Thyroid gland (tissue), 4 donors: ENCODE data around the gene SURF4. TPM values are rescaled to one million over a fixed set of nuclear protein-coding genes. Genes with fewer than 3 reads are reported as not detected.

Experiments
- DNase-seq, 2 donors: peaks; one replicate each; pipeline ENCODE4 v3.0.0-alpha.2; 2019
- H3K27ac ChIP-seq, 3 donors: fragments of 200-600 bp; sonication (generic); 1 replicate in 2 of 3; 2 replicates in 1 of 3; pipeline ENCODE4 v1.5.1; 2016 to 2019; ENCODE audit warnings: mild to moderate bottlenecking in 1 of 3, moderate library complexity in 1 of 3
- H3K27me3 ChIP-seq: fragments of 200-600 bp; sonication (generic); one replicate; pipeline ENCODE4 v1.5.1; 2019
- H3K36me3 ChIP-seq, 2 donors: fragments of 200-600 bp; sonication (generic); one replicate each; pipeline ENCODE4 v1.5.1; 2016 to 2019
- H3K4me1 ChIP-seq, 2 donors: fragments of 200-600 bp; sonication (generic); one replicate each; pipeline ENCODE4 v1.5.1; 2017 to 2019
- H3K4me3 ChIP-seq, 3 donors: fragments of 200-600 bp; sonication (generic); replicated peaks in 1 of 3; 1 replicate in 2 of 3; 2 replicates in 1 of 3; pipeline ENCODE4 v1.5.1; 2016; ENCODE audit warnings: mild to moderate bottlenecking in 1 of 3
- H3K9me3 ChIP-seq: fragments of 200-600 bp; sonication (generic); one replicate; pipeline ENCODE4 v1.5.1; 2017
- CTCF ChIP-seq, 6 experiments: fragments of 200-600 bp in 3 of 6; fragments of 450-650 bp in 3 of 6; sonication (generic) in 3 of 6; IDR thresholded peaks; one replicate each; pipeline ENCODE4 v1.5.1; 2016 to 2019; ENCODE audit warnings: antibody characterized with exemption in 6 of 6, mild to moderate bottlenecking in 2 of 6, inconsistent platforms in 1 of 6, moderate library complexity in 1 of 6
- POLR2A ChIP-seq, 2 donors: fragments of 450-650 bp; IDR thresholded peaks; one replicate each; pipeline ENCODE4 v1.6.1; 2017; ENCODE audit warnings: antibody characterized with exemption in 2 of 2, mild to moderate bottlenecking in 2 of 2, moderate library complexity in 1 of 2
- WGBS, 2 donors: methylation state at CpG; one replicate each; pipeline ENCODE4 v1.1.5; 2017; 5-methylcytosine and 5-hydroxymethylcytosine counted together
- intact Hi-C: fragments of 100-400 bp; cut with DNase I; formaldehyde crosslinking; loops from one replicate; pipeline ENCODE4 v1.15.1; 2023
- total RNA-seq, 4 donors: library from RNA; depleted of rRNA; stranded (reverse); fragments of >200 nt; gene quantifications; one replicate each; pipeline ENCODE4 v1.2.3, GENCODE V29; 2016

Gene SURF4
- total RNA-seq, 4 donors from 2014 or later = 165 to 253 (median 226) TPM

GRCh38 chr9:133345596-133345995 lies 30.3 kb downstream of the SURF4 start:
- TF ChIP-seq POLR2A (IDR thresholded peaks at IDR 0.05) (no peak), CTCF (IDR thresholded peaks at IDR 0.05) (no peak)
- peaks cover 16 to 22% of the 10 kb centered on the region in 2 donors for H3K4me1 ChIP-seq
- intact Hi-C loops = no loop called here
- H3K27ac ChIP-seq = no peak overlapping the region
- DNase-seq = no peak
- 97 to 99% methylated on average over 4 to 6 of the region's 6 CpGs for WGBS, 2 donors
- peaks cover 38 to 46% of the 10 kb centered on the region in 2 donors for H3K36me3 ChIP-seq
- no peaks in the 10 kb centered on the region for H3K9me3 ChIP-seq
- H3K4me3 ChIP-seq = no peak overlapping the region
- no peaks in the 10 kb centered on the region for H3K27me3 ChIP-seq

GRCh38 chr9:133344979-133345378 lies 30.9 kb downstream of the SURF4 start:
- WGBS, 2 donors = 94 to 96% methylated on average over 12 of the region's 12 CpGs
- H3K36me3 ChIP-seq = peaks cover 34 to 39% of the 10 kb centered on the region in 2 donors

GRCh38 chr9:133344071-133344470 lies 31.8 kb downstream of the SURF4 start:
- Histone ChIP-seq H3K9me3 (no peaks in the 10 kb centered on the region), H3K4me3 (no peak overlapping the region), H3K27ac (no peak overlapping the region), H3K36me3 (peaks cover 33% of the 10 kb centered on the region in 2 donors), H3K27me3 (no peaks in the 10 kb centered on the region), H3K4me1 (peaks cover 13% of the 10 kb centered on the region in 2 donors)
- TF ChIP-seq CTCF (IDR thresholded peaks at IDR 0.05) = no peak
- no peak for TF ChIP-seq POLR2A (IDR thresholded peaks at IDR 0.05)
- intact Hi-C loops = no loop called here
- 94 to 95% methylated on average over 16 to 18 of the region's 19 CpGs for WGBS, 2 donors
- DNase-seq = no peak

More at GRCh38 chr9:133344979-133345378, 30.9 kb downstream of the SURF4 start:
- TF ChIP-seq CTCF (IDR thresholded peaks at IDR 0.05) (no peak), POLR2A (IDR thresholded peaks at IDR 0.05) (no peak)
- Histone ChIP-seq H3K4me1 (peaks cover 16 to 22% of the 10 kb centered on the region in 2 donors), H3K4me3 (no peak overlapping the region), H3K9me3 (no peaks in the 10 kb centered on the region), H3K27me3 (no peaks in the 10 kb centered on the region), H3K27ac (no peak overlapping the region)
- intact Hi-C loops = no loop called here
- no peak for DNase-seq

- no peak overlapping the region for H3K27ac ChIP-seq
- intact Hi-C loops = no loop called here
- no peaks in the 10 kb centered on the region for H3K27me3 ChIP-seq
- no peak for TF ChIP-seq POLR2A (IDR thresholded peaks at IDR 0.05)
- no peak for TF ChIP-seq CTCF (IDR thresholded peaks at IDR 0.05)
- 83 to 85% methylated on average over 7 to 11 of the region's 11 CpGs for WGBS, 2 donors
- H3K9me3 ChIP-seq = no peaks in the 10 kb centered on the region
- DNase-seq = no peak
- no peak overlapping the region for H3K4me3 ChIP-seq
- peaks cover 33% of the 10 kb centered on the region in 2 donors for H3K36me3 ChIP-seq
- peaks cover 8 to 9% of the 10 kb centered on the region in 2 donors for H3K4me1 ChIP-seq
Observed at GRCh38 chr9:133342570-133342969, 33.3 kb downstream of the SURF4 start.

- no peak overlapping the region for H3K27ac ChIP-seq
- no peak for TF ChIP-seq CTCF (IDR thresholded peaks at IDR 0.05)
- no peak for TF ChIP-seq POLR2A (IDR thresholded peaks at IDR 0.05)
- intact Hi-C loops = no loop called here
- peaks cover 7 to 8% of the 10 kb centered on the region in 2 donors for H3K4me1 ChIP-seq
- DNase-seq = no peak
- 75 to 81% methylated on average over 12 of the region's 12 CpGs for WGBS, 2 donors
- no peaks in the 10 kb centered on the region for H3K9me3 ChIP-seq
- no peak overlapping the region for H3K4me3 ChIP-seq
- H3K36me3 ChIP-seq = peaks cover 33% of the 10 kb centered on the region in 2 donors
- no peaks in the 10 kb centered on the region for H3K27me3 ChIP-seq
Observed at GRCh38 chr9:133342069-133342406, 33.8 kb downstream of the SURF4 start.
